AG04450 (cell line): ENCODE results near the gene LTBP1. TPM values are rescaled to one million over a fixed set of nuclear protein-coding genes. Genes with fewer than 3 reads are reported as not detected.

Experiments used
- CTCF ChIA-PET: fragments of 300-600, 350-600 bp; formaldehyde crosslinking; extraction: SDS; loops from one replicate; lab custom pipeline; 2022; ENCODE audit warnings: antibody characterized with exemption, inconsistent platforms; lab: Charles Lee
- POLR2A ChIA-PET: fragments of 350-600 bp; formaldehyde crosslinking; extraction: SDS; loops from one replicate; lab custom pipeline; 2021; ENCODE audit warnings: antibody characterized with exemption, inconsistent platforms; lab: Yijun Ruan, JAX
- DNase-seq: peaks from one replicate; pipeline ENCODE4 v3.0.0-alpha.2; 2011; ENCODE audit warnings: low read depth, low spot score
- H3K27ac ChIP-seq: one replicate; pipeline ENCODE4 v1.5.1; 2012; ENCODE audit warnings: low read depth, low read length, control low read depth
- H3K27me3 ChIP-seq: one replicate; pipeline ENCODE4 v1.6.0; 2012; ENCODE audit warnings: low read length; ENCODE audit not compliant: control insufficient read depth, insufficient read depth
- H3K4me3 ChIP-seq: 2 replicates; pipeline ENCODE4 v1.5.1; 2011; ENCODE audit warnings: mild to moderate bottlenecking, low read depth, low read length, control low read depth
- H3K9me3 ChIP-seq: 2 replicates; pipeline ENCODE4 v1.5.1; 2012; ENCODE audit warnings: low read length; ENCODE audit not compliant: control insufficient read depth, insufficient read depth
- CTCF ChIP-seq: IDR thresholded peaks from 2 replicates; pipeline ENCODE4 v1.5.1; 2011; ENCODE audit warnings: low read depth, low read length, control low read depth, inconsistent platforms
- polyA plus RNA-seq: library from polyadenylated mRNA; depleted of rRNA; stranded (reverse); fragments of >200 nt; gene quantifications from 2 replicates; pipeline ENCODE4 v1.2.3, GENCODE V29; 2011

LTBP1 gene
- polyA plus RNA-seq, 1 experiment: 517 TPM

- DNase-seq: no peak
- H3K27ac ChIP-seq: peak overlapping the region; percentile 22
- ChIA-PET CTCF (no interaction called here), POLR2A (no interaction called here)
- no peak for TF ChIP-seq CTCF
- no peak overlapping the region for H3K4me3 ChIP-seq
- H3K27me3 ChIP-seq: no peaks in the 10 kb centered on the region
- no peaks in the 10 kb centered on the region; the same call in 1 of the 2 replicates for H3K9me3 ChIP-seq
Observed at GRCh38 chr2:33208400-33208799, 261.6 kb downstream of the LTBP1 start.

GRCh38 chr2:33209976-33210375 lies 263.2 kb downstream of the LTBP1 start:
- POLR2A ChIA-PET: no interaction called here
- H3K27me3 ChIP-seq: no peaks in the 10 kb centered on the region
- no peak for DNase-seq
- CTCF ChIA-PET: no interaction called here
- no peaks in the 10 kb centered on the region; the same call in 1 of the 2 replicates for H3K9me3 ChIP-seq
- peak overlapping the region; percentile 78 for H3K27ac ChIP-seq
- no peak overlapping the region for H3K4me3 ChIP-seq
- TF ChIP-seq CTCF: no peak

- CTCF ChIA-PET: no interaction called here
- POLR2A ChIA-PET: no interaction called here
Observed at GRCh38 chr2:33210626-33211025, 263.9 kb downstream of the LTBP1 start.

GRCh38 chr2:33212151-33212550 lies 265.4 kb downstream of the LTBP1 start:
- POLR2A ChIA-PET: interaction anchor here (0.6 to 1.3 kb wide), 4 partner anchors 34 to 78 kb away, joined by 3 to 5 read pairs (median 4); no protein-coding TSS in a partner anchor
- peak; percentile 91 for DNase-seq
- CTCF ChIA-PET: no interaction called here
- H3K9me3 ChIP-seq: no peaks in the 10 kb centered on the region; the same call in 1 of the 2 replicates
- no peak for TF ChIP-seq CTCF
- H3K27me3 ChIP-seq: no peaks in the 10 kb centered on the region
- peak overlapping the region; percentile 75 for H3K27ac ChIP-seq
- no peak overlapping the region for H3K4me3 ChIP-seq

More at GRCh38 chr2:33210626-33211025, 263.9 kb downstream of the LTBP1 start:
- peak; percentile 95 for DNase-seq
- H3K4me3 ChIP-seq: no peak overlapping the region
- TF ChIP-seq CTCF: no peak
- no peaks in the 10 kb centered on the region; the same call in 1 of the 2 replicates for H3K9me3 ChIP-seq
- H3K27ac ChIP-seq: peak overlapping the region; percentile 42
- no peaks in the 10 kb centered on the region for H3K27me3 ChIP-seq

- Histone ChIP-seq H3K4me3 (no peak overlapping the region), H3K27ac (peak overlapping the region; percentile 75), H3K9me3 (no peaks in the 10 kb centered on the region; the same call in 1 of the 2 replicates), H3K27me3 (no peaks in the 10 kb centered on the region)
- ChIA-PET POLR2A (no interaction called here), CTCF (no interaction called here)
- no peak for DNase-seq
- TF ChIP-seq CTCF: no peak
Observed at GRCh38 chr2:33213244-33213643, 266.5 kb downstream of the LTBP1 start.
